Kidney epithelial cell (primary cell): ENCODE results near the gene THRAP3. TPM values are rescaled to one million over a fixed set of nuclear protein-coding genes. Genes with fewer than 3 reads are reported as not detected.

Experiments used
- DNase-seq: peaks from one replicate; pipeline ENCODE4 v3.0.0-alpha.2; 2010; ENCODE audit warnings: low read depth
- H3K27me3 ChIP-seq: 2 replicates; pipeline ENCODE4 v1.6.0; 2011; ENCODE audit warnings: low read length; ENCODE audit not compliant: control insufficient read depth, insufficient read depth
- H3K36me3 ChIP-seq: 2 replicates; pipeline ENCODE4 v1.5.1; 2011; ENCODE audit warnings: low read length; ENCODE audit not compliant: control insufficient read depth, insufficient read depth
- H3K4me3 ChIP-seq: 2 replicates; pipeline ENCODE4 v1.5.1; 2011; ENCODE audit warnings: low read depth, mild to moderate bottlenecking, control low read depth, low read length
- CTCF ChIP-seq: IDR thresholded peaks from 2 replicates; pipeline ENCODE4 v1.5.1; 2011; ENCODE audit warnings: mild to moderate bottlenecking, moderate library complexity, low read length, control low read depth, inconsistent platforms; ENCODE audit not compliant: insufficient read depth, poor library complexity, severe bottlenecking
- total RNA-seq: library from RNA; depleted of rRNA; stranded (reverse); fragments of >200 nt; gene quantifications from 2 replicates; pipeline ENCODE4 v1.2.3, GENCODE V29; 2015

Gene THRAP3
- total RNA-seq = 101 and 105 TPM in 2 replicates

DNA sequence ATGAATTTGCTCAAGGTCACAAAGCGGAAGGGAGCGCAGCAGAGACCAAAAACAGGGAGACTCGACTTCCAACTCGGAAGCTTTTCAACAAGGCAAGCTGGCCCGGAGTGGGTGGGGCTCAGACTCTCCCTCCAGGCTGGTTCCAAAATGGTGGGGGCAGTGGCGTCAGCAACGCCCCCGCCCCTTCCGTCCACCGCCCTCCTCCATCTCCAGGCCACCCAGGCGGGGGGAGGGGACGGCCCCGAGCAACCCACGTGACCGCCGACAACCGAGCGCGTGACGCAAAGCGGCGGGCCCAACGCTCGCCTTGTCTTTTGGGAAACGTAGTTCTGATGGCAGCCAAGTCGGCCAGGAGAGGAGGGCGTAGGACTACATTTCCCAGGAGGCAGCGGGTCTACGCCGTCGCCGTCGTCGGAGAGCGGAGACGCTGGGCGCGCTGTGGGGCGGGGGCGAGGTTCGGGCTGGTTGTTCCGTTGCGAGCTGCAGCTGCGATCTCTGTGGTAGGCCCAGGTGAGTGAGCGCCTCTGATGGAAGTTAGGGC, at the start of gene THRAP3:
THRAP3 (plus strand) TSS at position 448 of the 541 bp plus-strand sequence. CDS start 58,121 bp downstream, outside the sequence.
- Histone ChIP-seq H3K36me3 (no peaks in the 10 kb centered on the region), H3K4me3 (peak within 1 kb of the TSS; percentile 84), H3K27me3 (no peaks in the 10 kb centered on the region)
- DNase-seq = peak; percentile 88
- no peak for TF ChIP-seq CTCF

GRCh38 chr1:36174713-36175112, 49.5 kb upstream of the THRAP3 start:
- Histone ChIP-seq H3K36me3 (peaks cover 8% of the 10 kb centered on the region), H3K27me3 (no peaks in the 10 kb centered on the region), H3K4me3 (no peak overlapping the region)
- no peak for TF ChIP-seq CTCF
- no peak for DNase-seq

DNA sequence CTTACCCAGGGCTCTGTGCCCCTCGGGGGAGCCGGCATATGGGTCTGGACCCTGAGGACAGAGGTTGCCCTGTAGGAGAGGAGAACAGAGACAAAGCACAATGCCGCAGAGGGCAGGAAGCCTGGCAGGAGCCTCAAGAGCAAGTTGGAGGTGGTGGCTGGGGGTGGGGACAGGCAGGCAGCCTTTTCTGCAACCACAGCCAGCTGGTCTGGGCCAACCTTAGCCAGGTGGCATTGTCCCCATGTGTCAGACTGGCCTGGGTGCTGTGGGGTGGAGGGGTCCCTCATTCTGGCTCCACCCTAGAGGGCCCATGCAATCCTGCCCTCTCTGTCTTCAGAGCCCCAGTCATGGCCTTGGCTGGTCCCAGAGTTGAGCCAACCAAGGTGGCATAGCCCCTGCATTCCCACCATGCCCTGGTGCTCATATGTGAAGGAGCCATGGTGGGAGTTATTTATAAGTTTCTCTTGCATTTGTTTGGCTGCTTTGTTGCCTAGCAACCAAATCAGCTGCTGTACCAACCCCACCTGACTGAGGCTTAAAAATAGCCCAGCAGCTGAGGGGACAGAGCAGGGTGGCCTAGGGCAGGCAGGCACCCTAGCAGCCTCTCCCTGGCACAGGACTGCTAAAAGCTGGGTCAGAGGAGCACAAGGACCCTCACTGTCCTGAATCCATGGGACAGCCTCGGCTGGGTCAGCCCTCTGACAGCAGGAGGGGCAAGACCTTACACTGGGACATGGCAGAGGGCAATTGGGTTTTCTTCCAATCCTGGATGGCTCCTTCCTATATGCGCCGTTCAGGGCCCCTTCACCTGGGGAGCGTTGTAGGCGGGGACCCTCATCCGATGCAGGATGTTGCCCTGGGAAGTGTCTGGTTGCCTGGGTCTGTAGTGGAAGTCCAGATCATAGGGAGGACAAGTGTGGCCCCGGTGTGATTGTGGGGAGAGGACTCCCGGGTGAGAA, 48.8 kb upstream of the THRAP3 start:
- DNase-seq = no peak
- H3K27me3 ChIP-seq = no peaks in the 10 kb centered on the region
- no peak overlapping the region for H3K4me3 ChIP-seq
- H3K36me3 ChIP-seq = peaks cover 8% of the 10 kb centered on the region
- no peak for TF ChIP-seq CTCF

GRCh38 chr1:36176106-36176949, 47.9 kb upstream of the THRAP3 start:
- H3K27me3 ChIP-seq = no peaks in the 10 kb centered on the region
- peaks cover 9% of the 10 kb centered on the region for H3K36me3 ChIP-seq
- DNase-seq = no peak
- no peak overlapping the region for H3K4me3 ChIP-seq
- no peak for TF ChIP-seq CTCF

DNA sequence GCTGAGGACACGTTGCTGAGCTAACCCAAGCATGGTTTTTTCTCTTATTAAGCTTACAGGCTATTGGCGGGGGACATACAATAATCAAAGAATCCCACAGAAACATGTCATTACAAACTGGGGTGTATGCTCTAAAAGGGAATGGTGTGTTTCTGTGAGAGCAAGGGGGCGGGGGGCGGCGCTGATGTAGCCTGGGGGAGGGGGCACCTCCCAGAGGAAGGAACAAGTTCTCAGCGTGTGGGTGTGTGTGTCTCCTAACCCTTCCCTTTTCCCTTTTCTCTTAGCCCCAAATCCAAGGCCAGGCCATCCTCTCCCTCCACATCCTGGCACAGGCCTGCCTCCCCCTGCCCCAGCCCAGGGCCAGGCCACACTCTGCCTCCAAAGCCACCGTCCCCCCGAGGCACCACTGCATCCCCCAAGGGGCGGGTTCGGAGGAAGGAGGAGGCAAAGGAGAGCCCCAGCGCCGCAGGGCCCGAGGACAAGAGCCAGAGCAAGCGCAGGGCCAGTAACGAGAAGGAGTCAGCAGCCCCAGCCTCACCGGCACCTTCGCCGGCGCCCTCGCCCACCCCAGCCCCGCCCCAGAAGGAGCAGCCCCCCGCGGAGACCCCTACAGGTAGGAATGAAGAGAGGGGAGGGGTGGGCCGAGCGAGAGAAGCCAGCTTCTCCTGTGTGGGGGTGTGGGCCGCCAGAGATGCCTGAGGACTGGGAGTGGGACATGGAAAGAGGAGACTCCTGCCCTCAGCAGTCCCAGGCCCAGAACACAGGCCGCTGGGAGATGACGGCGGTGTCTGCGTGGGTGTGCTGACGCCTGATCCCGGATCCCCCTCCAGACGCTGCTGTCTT, 46.4 kb upstream of the THRAP3 start:
- Histone ChIP-seq H3K4me3 (no peak overlapping the region), H3K36me3 (peaks cover 7% of the 10 kb centered on the region), H3K27me3 (no peaks in the 10 kb centered on the region)
- DNase-seq = no peak
- TF ChIP-seq CTCF = no peak
